Islet of Langerhans (tissue), 1 donor: Measurements from ENCODE around the gene F2RL1.
A peak's percentile ranks its signal among the peaks of the same experiment; 100 is the strongest.
"Not testable (repeated sequence)": the region's sequence is repeated elsewhere in the genome, so short reads cannot be mapped to it uniquely, and the experiment has no call there.

Experiments used
- FAIRE-seq: peaks from one replicate; lab custom pipeline; 2011; peaks lifted over from hg19 to GRCh38; lab: Jason Lieb, UNC

F2RL1 gene

DNA sequence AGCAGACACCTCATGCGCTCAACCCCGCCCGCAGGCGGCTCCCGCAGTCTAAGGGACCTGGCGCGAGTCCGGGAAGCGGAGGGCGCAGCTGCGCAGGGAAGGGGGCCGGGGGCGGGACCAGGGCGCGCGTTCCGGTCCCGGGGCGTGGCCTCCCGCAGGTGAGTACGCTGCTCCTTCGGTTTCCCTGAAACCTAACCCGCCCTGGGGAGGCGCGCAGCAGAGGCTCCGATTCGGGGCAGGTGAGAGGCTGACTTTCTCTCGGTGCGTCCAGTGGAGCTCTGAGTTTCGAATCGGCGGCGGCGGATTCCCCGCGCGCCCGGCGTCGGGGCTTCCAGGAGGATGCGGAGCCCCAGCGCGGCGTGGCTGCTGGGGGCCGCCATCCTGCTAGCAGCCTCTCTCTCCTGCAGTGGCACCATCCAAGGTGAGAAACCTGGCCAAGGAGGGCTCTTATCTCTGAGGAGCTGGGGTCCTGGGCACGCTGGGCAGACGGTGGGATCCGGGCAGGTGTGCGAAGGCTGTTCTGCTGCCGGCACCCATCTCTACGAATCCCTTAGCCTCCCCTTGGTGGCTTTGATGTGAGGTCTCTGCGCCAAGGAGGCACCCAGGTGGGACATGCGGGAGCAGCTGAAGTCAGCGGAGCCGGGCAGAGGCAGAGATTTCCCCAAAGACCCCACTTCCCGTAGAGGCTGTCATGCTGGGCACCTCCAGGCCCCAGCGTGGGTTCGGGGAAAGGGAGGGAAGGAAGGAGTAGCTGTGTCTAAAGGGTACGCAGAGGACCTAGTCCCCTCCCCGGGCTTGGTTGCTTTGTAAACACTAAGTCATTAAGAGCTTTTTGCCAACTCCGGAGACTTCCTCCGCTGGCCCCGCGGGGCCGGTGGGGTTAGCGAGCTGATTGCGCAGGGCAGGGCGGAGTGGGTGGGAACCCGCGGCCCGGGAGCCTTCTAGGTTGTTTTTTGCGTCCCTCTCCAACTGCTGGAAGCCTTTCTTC lies at the start of gene F2RL1:
F2RL1 (plus strand) TSS at position 187 of the 988 bp plus-strand sequence; CDS start at position 340, 153 bp downstream.
- FAIRE-seq = no peak

GRCh38 chr5:76771041-76771440 lies 47.8 kb upstream of the F2RL1 start:
- FAIRE-seq = not testable (repeated sequence)

GRCh38 chr5:76771705-76772405 lies 47.0 kb upstream of the F2RL1 start:
- no peak for FAIRE-seq

DNA sequence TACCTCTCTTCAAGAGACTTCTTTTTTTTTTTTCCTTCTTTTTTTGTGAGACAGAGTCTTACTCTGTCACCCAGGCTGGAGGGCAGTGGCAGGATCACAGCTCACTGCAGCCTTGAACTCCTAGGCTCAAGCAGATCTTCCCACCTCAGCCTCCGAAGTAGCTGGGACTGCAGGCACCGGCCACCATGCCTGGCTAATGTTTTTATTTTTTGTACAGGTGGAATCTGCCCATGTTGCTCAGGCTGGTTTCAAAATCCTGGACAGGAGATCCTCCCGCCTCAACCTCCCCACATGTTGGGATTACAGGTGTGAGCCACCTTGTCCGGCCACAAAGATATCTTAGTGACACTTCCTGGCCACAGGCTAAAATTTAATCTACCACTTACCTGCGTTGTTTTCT lies 42.9 kb upstream of the F2RL1 start:
- FAIRE-seq = no peak

DNA sequence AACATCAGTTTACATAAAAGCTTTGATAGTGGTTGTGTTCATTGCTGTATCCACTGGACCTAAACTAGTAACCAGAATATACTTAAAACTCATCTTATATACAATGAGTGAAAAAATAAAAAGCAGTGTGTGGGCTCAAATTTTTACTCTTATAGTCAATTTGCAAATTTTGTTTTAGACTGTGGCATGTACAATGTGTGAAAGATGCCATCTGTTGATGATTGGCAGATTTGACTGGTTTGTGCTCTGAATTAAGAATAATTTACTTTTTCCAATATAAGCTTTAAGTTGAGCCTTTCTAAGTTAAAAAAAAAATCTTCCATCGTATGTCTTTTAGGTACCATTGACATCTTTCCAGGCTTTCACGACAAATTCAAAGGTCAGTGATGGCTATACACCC lies 42.4 kb upstream of the F2RL1 start:
- FAIRE-seq = no peak

DNA sequence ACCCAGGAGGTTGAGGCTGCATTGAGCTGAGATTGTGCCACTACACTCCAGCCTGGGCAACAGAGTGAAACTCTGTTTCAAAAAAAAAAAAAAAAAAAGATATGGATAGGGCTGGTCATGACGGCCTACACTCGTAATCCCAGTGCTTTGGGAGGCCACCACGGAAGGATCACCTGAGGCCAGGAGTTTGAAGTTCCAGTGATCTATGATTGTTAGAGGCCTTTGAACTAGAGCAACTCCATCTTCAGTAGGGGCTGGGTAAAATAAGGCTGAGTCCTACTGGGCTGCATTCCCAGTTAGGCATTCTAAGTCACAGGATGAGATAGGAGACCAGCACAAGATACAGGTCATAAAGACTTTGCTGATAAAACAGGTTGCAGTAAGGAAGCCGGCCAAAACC lies 38.2 kb upstream of the F2RL1 start:
- FAIRE-seq = not testable (repeated sequence)

- FAIRE-seq = no peak
Observed at GRCh38 chr5:76781775-76782174, 37.1 kb upstream of the F2RL1 start.

GRCh38 chr5:76782444-76782843 lies 36.4 kb upstream of the F2RL1 start:
- no peak for FAIRE-seq

- FAIRE-seq = no peak
Observed at GRCh38 chr5:76787237-76787636, 31.6 kb upstream of the F2RL1 start.

GRCh38 chr5:76788362-76788761 lies 30.5 kb upstream of the F2RL1 start:
- no peak for FAIRE-seq

DNA sequence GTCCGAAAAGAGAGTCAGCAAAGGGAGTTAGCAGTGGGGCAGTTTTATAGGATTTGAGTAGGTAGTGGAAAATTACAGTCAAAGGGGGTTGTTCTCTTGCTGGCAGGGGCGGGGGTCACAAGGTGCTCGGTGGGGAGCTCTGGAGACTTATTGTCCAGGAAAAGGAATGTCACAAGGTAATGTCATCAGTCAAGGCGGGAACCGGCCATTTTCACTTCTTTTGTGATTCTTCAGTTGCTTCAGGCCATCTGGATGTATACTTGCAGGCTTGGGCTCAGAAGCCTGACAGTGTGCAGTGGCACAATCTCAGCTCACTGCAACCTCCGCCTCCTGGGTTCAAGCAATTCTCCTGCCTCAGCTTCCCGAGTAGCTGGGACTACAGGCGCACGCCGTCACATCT lies 29.6 kb upstream of the F2RL1 start:
- FAIRE-seq = not testable (repeated sequence)

DNA sequence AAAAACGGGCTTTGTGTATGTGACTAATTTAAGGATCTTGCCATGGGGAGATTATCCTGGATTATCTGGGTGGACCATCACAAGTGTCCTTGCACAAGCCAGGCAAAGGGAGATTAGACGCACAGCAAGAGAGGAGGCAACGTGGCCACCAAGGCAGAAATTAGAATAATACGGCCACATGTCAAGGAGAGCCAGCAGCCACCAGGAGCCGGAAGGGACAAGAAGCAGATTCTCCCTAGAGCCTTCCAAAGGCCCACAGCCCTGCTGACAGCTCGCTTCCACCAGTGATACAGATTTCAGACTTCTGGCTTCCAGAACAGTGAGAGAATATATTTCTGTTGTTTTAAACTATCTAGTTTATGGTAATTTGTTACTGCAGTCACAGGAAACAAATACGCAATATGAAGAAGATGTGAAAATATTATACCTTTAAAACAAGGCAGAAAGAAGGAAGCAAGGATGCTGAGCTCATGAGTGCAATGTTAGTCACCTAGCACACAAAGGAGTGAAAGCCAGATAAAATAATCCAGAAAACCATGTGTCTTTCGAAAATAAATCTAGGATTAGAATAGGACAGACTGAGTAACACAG lies 28.7 kb upstream of the F2RL1 start:
- peak; percentile 21 for FAIRE-seq

GRCh38 chr5:76790632-76791290 lies 28.1 kb upstream of the F2RL1 start:
- FAIRE-seq = no peak

GRCh38 chr5:76791461-76791860 lies 27.4 kb upstream of the F2RL1 start:
- no peak for FAIRE-seq

GRCh38 chr5:76794871-76795270 lies 24.0 kb upstream of the F2RL1 start:
- FAIRE-seq = no peak

DNA sequence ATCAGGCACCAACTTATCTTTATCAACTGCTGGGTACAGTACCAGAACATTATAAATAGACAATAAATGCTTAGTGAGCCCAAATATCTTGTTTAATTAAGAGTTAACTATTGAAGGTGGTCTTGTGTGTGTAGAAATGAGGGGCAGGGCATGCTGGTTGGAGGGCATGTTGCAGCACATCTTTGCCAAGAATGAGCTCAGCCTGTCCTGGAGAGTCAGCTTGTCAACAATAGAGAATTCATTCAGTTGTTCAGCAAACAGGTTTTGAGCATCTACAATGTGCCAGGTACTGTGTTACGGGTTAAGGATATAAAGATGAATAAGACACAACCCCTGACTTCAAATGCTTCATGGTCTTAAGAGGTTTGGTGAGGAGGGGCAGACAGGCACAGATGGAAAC lies 19.2 kb upstream of the F2RL1 start:
- no peak for FAIRE-seq

GRCh38 chr5:76800579-76800978 lies 18.3 kb upstream of the F2RL1 start:
- no peak for FAIRE-seq

DNA sequence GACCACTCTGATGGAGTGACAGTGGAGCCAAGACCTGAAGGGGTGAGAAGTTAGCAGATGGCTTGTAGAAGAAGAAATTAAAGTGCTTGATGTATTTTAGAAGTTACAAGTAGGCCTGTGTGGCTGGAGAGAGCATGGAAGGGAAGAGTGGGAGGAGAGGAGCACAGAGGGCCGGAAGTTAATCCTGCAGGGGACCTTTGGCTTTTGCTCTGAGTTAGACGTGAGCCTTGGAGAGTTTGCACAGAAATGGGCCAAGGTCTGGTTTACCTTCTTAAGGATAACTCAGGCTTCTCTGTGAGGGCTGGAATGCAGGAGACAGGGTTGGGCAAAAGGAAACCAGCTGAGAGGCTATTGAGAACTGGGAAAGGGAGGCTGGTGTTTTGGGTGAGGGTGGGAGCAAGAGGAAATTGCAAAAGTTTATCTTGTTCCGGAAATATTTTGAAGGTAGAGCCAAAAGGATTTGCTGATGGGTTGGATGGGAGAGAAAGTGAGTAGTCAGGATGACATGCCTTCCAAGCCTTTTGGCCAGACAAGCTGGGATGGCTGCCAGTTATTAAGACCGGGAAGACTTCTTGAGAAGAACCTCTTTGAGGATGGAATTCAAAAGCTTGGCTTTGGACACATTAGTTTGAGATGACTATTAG lies 17.5 kb upstream of the F2RL1 start:
- no peak for FAIRE-seq

- FAIRE-seq = no peak
Observed at GRCh38 chr5:76801803-76802195, 17.0 kb upstream of the F2RL1 start.

GRCh38 chr5:76804266-76804665 lies 14.6 kb upstream of the F2RL1 start:
- FAIRE-seq = no peak

- FAIRE-seq = no peak
Observed at GRCh38 chr5:76805821-76806505, 12.9 kb upstream of the F2RL1 start.
